Smooth muscle cell (in vitro differentiated cells): ENCODE data around the gene SERPINA12. TPM values are rescaled to one million over a fixed set of nuclear protein-coding genes. Genes with fewer than 3 reads are reported as not detected.

Experiments
- DNase-seq: peaks from one replicate; lab custom pipeline; 2025; ENCODE audit not compliant: unreplicated experiment; lab: John Stamatoyannopoulos, UW
- H2AFZ ChIP-seq: fragments of 200-600 bp; sonication (generic); 2 replicates; pipeline ENCODE4 v1.6.0; 2016; ENCODE audit warnings: antibody characterized with exemption, low read depth, mild to moderate bottlenecking
- H3F3A ChIP-seq: fragments of 200-600 bp; sonication (generic); 2 replicates; pipeline ENCODE4 v1.6.0; 2017; ENCODE audit warnings: antibody characterized with exemption, low read depth
- H3K27ac ChIP-seq: fragments of 200-600 bp; sonication (generic); 2 replicates; pipeline ENCODE4 v1.5.1; 2016; ENCODE audit warnings: low read depth, mild to moderate bottlenecking
- H3K27me3 ChIP-seq: fragments of 200-600 bp; sonication (generic); 2 replicates; pipeline ENCODE4 v1.6.1; 2016; ENCODE audit warnings: low read depth, mild to moderate bottlenecking
- H3K36me3 ChIP-seq: fragments of 200-600 bp; sonication (generic); 2 replicates; pipeline ENCODE4 v1.5.1; 2016; ENCODE audit warnings: low read depth
- H3K4me1 ChIP-seq: fragments of 200-600 bp; sonication (generic); 2 replicates; pipeline ENCODE4 v1.5.1; 2016; ENCODE audit warnings: low read depth
- H3K4me2 ChIP-seq: fragments of 200-600 bp; sonication (generic); 2 replicates; pipeline ENCODE4 v1.6.0; 2016; ENCODE audit warnings: mild to moderate bottlenecking
- H3K4me3 ChIP-seq: fragments of 200-600 bp; sonication (generic); 2 replicates; pipeline ENCODE4 v1.5.1; 2016; ENCODE audit warnings: mild to moderate bottlenecking
- H3K79me2 ChIP-seq: fragments of 200-600 bp; sonication (generic); 2 replicates; pipeline ENCODE4 v1.6.0; 2016; ENCODE audit warnings: low read depth, mild to moderate bottlenecking
- H3K9ac ChIP-seq: fragments of 200-600 bp; sonication (generic); 2 replicates; pipeline ENCODE4 v1.6.0; 2016; ENCODE audit warnings: low read depth
- H3K9me3 ChIP-seq: fragments of 200-600 bp; sonication (generic); replicated peaks from 2 replicates; pipeline ENCODE4 v1.5.1; 2016; ENCODE audit warnings: low read depth
- H4K20me1 ChIP-seq: fragments of 200-600 bp; sonication (generic); 2 replicates; pipeline ENCODE4 v1.6.0; 2016; ENCODE audit warnings: low read depth
- CTCF ChIP-seq: fragments of 200-600 bp; sonication (generic); IDR thresholded peaks from 2 replicates; pipeline ENCODE4 v1.5.1; 2017; ENCODE audit warnings: borderline replicate concordance, mild to moderate bottlenecking, antibody characterized with exemption; ENCODE audit not compliant: insufficient read depth, poor library complexity, severe bottlenecking
- WGBS: methylation state at CpG from one replicate; pipeline ENCODE4 v1.1.7; 2016; ENCODE audit warnings: low lambda C conversion rate; 5-methylcytosine and 5-hydroxymethylcytosine counted together
- polyA plus RNA-seq: library from polyadenylated mRNA; unstranded; fragments of >200 nt; fragmentation: Nextera tagmentation; extraction: Ambion mirVana; gene quantifications from 2 replicates; pipeline ENCODE4 v1.2.1, GENCODE V29; 2016
- total RNA-seq: library from RNA; depleted of rRNA; stranded (reverse); fragments of >200 nt; gene quantifications from 2 replicates; pipeline ENCODE4 v1.2.3, GENCODE V29; 2014

The SERPINA12 gene
- total and polyA plus RNA-seq, 2 experiments from 2014 or later, result not detected

- no peak overlapping the region for H3K27ac ChIP-seq
- H3K4me1 ChIP-seq, result no peaks in the 10 kb centered on the region
- H3K4me3 ChIP-seq, result no peak overlapping the region
- no peak overlapping the region for H3K9ac ChIP-seq
- H3K79me2 ChIP-seq, result no peaks in the 10 kb centered on the region
- no peaks in the 10 kb centered on the region for H3K36me3 ChIP-seq
- no peak for TF ChIP-seq CTCF
- no peaks in the 10 kb centered on the region for H4K20me1 ChIP-seq
- no peak overlapping the region for H2AFZ ChIP-seq
- H3F3A ChIP-seq, result no peaks in the 10 kb centered on the region
- no peaks in the 10 kb centered on the region for H3K27me3 ChIP-seq
- no peaks in the 10 kb centered on the region for H3K9me3 ChIP-seq
- DNase-seq, result no peak
- no peak overlapping the region for H3K4me2 ChIP-seq
Observed at GRCh38 chr14:94531187-94531586, 21.9 kb upstream of the SERPINA12 start.

- WGBS, result 83% methylated on average over 3 of the region's 3 CpGs
- no peaks in the 10 kb centered on the region for H3K79me2 ChIP-seq
- no peak overlapping the region for H3K4me2 ChIP-seq
- no peak for TF ChIP-seq CTCF
- no peak overlapping the region for H2AFZ ChIP-seq
- no peak overlapping the region for H3K27ac ChIP-seq
- H3K4me1 ChIP-seq, result no peaks in the 10 kb centered on the region
- H3K9ac ChIP-seq, result no peak overlapping the region
- no peaks in the 10 kb centered on the region for H3K9me3 ChIP-seq
- H3K4me3 ChIP-seq, result no peak overlapping the region
- no peak for DNase-seq
- H3F3A ChIP-seq, result no peaks in the 10 kb centered on the region
- no peaks in the 10 kb centered on the region for H3K36me3 ChIP-seq
- H4K20me1 ChIP-seq, result no peaks in the 10 kb centered on the region
- peaks cover 3% of the 10 kb centered on the region for H3K27me3 ChIP-seq
Observed at GRCh38 chr14:94524093-94524492, 14.8 kb upstream of the SERPINA12 start.

- no peak for DNase-seq
- Histone ChIP-seq H3K79me2 (no peaks in the 10 kb centered on the region), H4K20me1 (no peaks in the 10 kb centered on the region), H3K36me3 (no peaks in the 10 kb centered on the region), H3K9me3 (no peaks in the 10 kb centered on the region), H3K4me3 (no peak overlapping the region), H3K27ac (no peak overlapping the region), H2AFZ (no peak overlapping the region), H3K27me3 (peaks cover 3% of the 10 kb centered on the region), H3K9ac (no peak overlapping the region), H3K4me2 (no peak overlapping the region), H3F3A (no peaks in the 10 kb centered on the region), H3K4me1 (no peaks in the 10 kb centered on the region)
- TF ChIP-seq CTCF, result no peak
- WGBS, result 95% methylated on average over 8 of the region's 8 CpGs
Observed at GRCh38 chr14:94523265-94523664, 14.0 kb upstream of the SERPINA12 start.

- Histone ChIP-seq H3K4me1 (no peaks in the 10 kb centered on the region), H3K79me2 (no peaks in the 10 kb centered on the region), H3K27ac (no peak overlapping the region), H3F3A (no peaks in the 10 kb centered on the region), H3K4me3 (no peak overlapping the region), H4K20me1 (no peaks in the 10 kb centered on the region), H3K9ac (no peak overlapping the region), H3K9me3 (no peaks in the 10 kb centered on the region), H3K4me2 (no peak overlapping the region), H3K27me3 (peaks cover 3% of the 10 kb centered on the region), H2AFZ (no peak overlapping the region), H3K36me3 (no peaks in the 10 kb centered on the region)
- DNase-seq, result no peak
- whole genome bisulfite sequencing, result 87% methylated on average over 7 of the region's 7 CpGs
- no peak for TF ChIP-seq CTCF
Observed at GRCh38 chr14:94522115-94522724, 13.0 kb upstream of the SERPINA12 start.
